Measurements from ENCODE around the gene OXCT1. TPM values are rescaled to one million over a fixed set of nuclear protein-coding genes. Genes with fewer than 3 reads are reported as not detected.

The OXCT1 gene
- total RNA-seq, 2 experiments from 2014 or later = 65.0 to 70.5 TPM

GRCh38 chr5:41785061-41785460 lies 85.2 kb downstream of the OXCT1 start:
- Mint-ChIP-seq H3K4me3 (no peak overlapping the region), H3K27me3 (no peaks in the 10 kb centered on the region), H3K36me3 (ENCODE audit: low read depth) (peaks cover 45% of the 10 kb centered on the region), H3K27ac (no peak overlapping the region), H3K4me1 (ENCODE audit: low read depth) (no peaks in the 10 kb centered on the region), H3K9me3 (no peaks in the 10 kb centered on the region)
- no peak for ATAC-seq
- TF ChIP-seq, protein P1, sequence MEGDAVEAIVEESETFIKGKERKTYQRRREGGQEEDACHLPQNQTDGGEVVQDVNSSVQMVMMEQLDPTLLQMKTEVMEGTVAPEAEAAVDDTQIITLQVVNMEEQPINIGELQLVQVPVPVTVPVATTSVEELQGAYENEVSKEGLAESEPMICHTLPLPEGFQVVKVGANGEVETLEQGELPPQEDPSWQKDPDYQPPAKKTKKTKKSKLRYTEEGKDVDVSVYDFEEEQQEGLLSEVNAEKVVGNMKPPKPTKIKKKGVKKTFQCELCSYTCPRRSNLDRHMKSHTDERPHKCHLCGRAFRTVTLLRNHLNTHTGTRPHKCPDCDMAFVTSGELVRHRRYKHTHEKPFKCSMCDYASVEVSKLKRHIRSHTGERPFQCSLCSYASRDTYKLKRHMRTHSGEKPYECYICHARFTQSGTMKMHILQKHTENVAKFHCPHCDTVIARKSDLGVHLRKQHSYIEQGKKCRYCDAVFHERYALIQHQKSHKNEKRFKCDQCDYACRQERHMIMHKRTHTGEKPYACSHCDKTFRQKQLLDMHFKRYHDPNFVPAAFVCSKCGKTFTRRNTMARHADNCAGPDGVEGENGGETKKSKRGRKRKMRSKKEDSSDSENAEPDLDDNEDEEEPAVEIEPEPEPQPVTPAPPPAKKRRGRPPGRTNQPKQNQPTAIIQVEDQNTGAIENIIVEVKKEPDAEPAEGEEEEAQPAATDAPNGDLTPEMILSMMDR (IDR thresholded peaks at IDR 0.05) = no peak
- intact Hi-C loops (cut with micrococcal nuclease) = no loop called here
- no peak for DNase-seq
- POLR2A ChIA-PET = no interaction called here
- CTCF ChIA-PET = interaction anchor here (1.6 kb wide), 1 partner anchor 58 kb away, joined by 4 read pairs; no protein-coding TSS in a partner anchor

DNA sequence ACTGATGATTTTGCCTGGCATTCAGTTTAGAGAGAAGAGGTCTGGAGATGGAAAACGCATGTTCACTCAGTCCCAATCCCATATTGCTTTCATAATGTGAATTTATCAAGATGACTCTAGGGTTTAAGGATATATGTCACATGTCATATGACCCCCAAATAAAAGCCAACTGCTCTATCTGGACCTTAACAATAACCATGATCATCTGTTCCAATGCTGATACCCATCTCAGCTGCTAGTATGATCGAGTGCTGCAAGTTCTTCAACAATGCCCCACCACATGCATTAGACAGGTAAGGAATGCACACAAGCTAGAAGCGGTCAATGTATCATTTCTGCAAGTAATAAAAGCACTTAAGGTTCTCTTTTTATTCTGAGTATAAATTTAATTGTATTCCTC lies 91.8 kb downstream of the OXCT1 start:
- CTCF ChIA-PET = interaction anchor here (0.8 to 1.5 kb wide), 4 partner anchors 12 to 279 kb away, joined by 3 to 5 read pairs (median 4); no protein-coding TSS in a partner anchor
- no peaks in the 10 kb centered on the region for H3K4me1 Mint-ChIP-seq (ENCODE audit: low read depth)
- TF ChIP-seq, protein P1 (IDR thresholded peaks at IDR 0.05) = no peak
- no peak for ATAC-seq
- POLR2A ChIA-PET = no interaction called here
- no peaks in the 10 kb centered on the region for H3K9me3 Mint-ChIP-seq
- H3K36me3 Mint-ChIP-seq (ENCODE audit: low read depth) = peaks cover 26% of the 10 kb centered on the region
- no peak for DNase-seq
- intact Hi-C loops (cut with micrococcal nuclease) = no loop called here
- H3K27me3 Mint-ChIP-seq = no peaks in the 10 kb centered on the region
- H3K4me3 Mint-ChIP-seq = no peak overlapping the region
- H3K27ac Mint-ChIP-seq = no peak overlapping the region

GRCh38 chr5:41776435-41776834 lies 93.8 kb downstream of the OXCT1 start:
- Mint-ChIP-seq H3K4me3 (no peak overlapping the region), H3K9me3 (no peaks in the 10 kb centered on the region), H3K36me3 (ENCODE audit: low read depth) (peaks cover 22% of the 10 kb centered on the region), H3K4me1 (ENCODE audit: low read depth) (peaks cover 12% of the 10 kb centered on the region), H3K27ac (no peak overlapping the region), H3K27me3 (no peaks in the 10 kb centered on the region)
- intact Hi-C loops (cut with micrococcal nuclease) = no loop called here
- ChIA-PET CTCF (no interaction called here), POLR2A (no interaction called here)
- DNase-seq = no peak
- TF ChIP-seq, protein P1 (IDR thresholded peaks at IDR 0.05) = no peak
- no peak for ATAC-seq

- POLR2A ChIA-PET = no interaction called here
- intact Hi-C loops (cut with micrococcal nuclease) = no loop called here
- Mint-ChIP-seq H3K4me1 (ENCODE audit: low read depth) (peaks cover 14% of the 10 kb centered on the region), H3K36me3 (ENCODE audit: low read depth) (peaks cover 24% of the 10 kb centered on the region), H3K27me3 (no peaks in the 10 kb centered on the region), H3K9me3 (no peaks in the 10 kb centered on the region), H3K4me3 (no peak overlapping the region), H3K27ac (no peak overlapping the region)
- TF ChIP-seq, protein P1 (IDR thresholded peaks at IDR 0.05) = no peak
- CTCF ChIA-PET = interaction anchor here (1.3 kb wide), 1 partner anchor 14 kb away, joined by 4 read pairs; no protein-coding TSS in a partner anchor
- DNase-seq = no peak
- no peak for ATAC-seq
Measured at GRCh38 chr5:41773799-41774198, 96.4 kb downstream of the OXCT1 start.

GRCh38 chr5:41772785-41773442 lies 97.3 kb downstream of the OXCT1 start:
- TF ChIP-seq, protein P1 (IDR thresholded peaks at IDR 0.05) = no peak
- H3K4me1 Mint-ChIP-seq (ENCODE audit: low read depth) = peaks cover 14% of the 10 kb centered on the region
- intact Hi-C loops (cut with micrococcal nuclease) = no loop called here
- DNase-seq (no peak), ATAC-seq (no peak)
- H3K27ac Mint-ChIP-seq = no peak overlapping the region
- ChIA-PET CTCF (no interaction called here), POLR2A (no interaction called here)
- no peaks in the 10 kb centered on the region for H3K9me3 Mint-ChIP-seq
- peaks cover 27% of the 10 kb centered on the region for H3K36me3 Mint-ChIP-seq (ENCODE audit: low read depth)
- H3K27me3 Mint-ChIP-seq = no peaks in the 10 kb centered on the region
- no peak overlapping the region for H3K4me3 Mint-ChIP-seq
